K562 (cell line): ENCODE measurements around the gene DUS1L. TPM values are rescaled to one million over a fixed set of nuclear protein-coding genes. Genes with fewer than 3 reads are reported as not detected.

Experiments used
- HMG20B ChIP-seq: fragments of 250-450 bp; sonication (Bioruptor Pico); IDR thresholded peaks from 2 replicates; pipeline ENCODE4 v1.5.0; 2021; ENCODE audit warnings: mild to moderate bottlenecking
- ILF3 ChIP-seq: fragments of 450-650 bp; IDR thresholded peaks from 2 replicates; pipeline ENCODE4 v1.6.1; 2018; ENCODE audit warnings: antibody characterized with exemption, mild to moderate bottlenecking, moderate library complexity, borderline replicate concordance
- KAT8 ChIP-seq: fragments of 450-650 bp; IDR thresholded peaks from 2 replicates; pipeline ENCODE4 v1.6.1; 2016; ENCODE audit warnings: low read depth, mild to moderate bottlenecking
- KHSRP ChIP-seq: fragments of 450-650 bp; IDR thresholded peaks from 2 replicates; pipeline ENCODE4 v1.6.1; 2017
- NONO ChIP-seq, 2 experiments: fragments of 200-400 bp in 1 of 2; fragments of 450-650 bp in 1 of 2; formaldehyde crosslinking in 1 of 2; IDR thresholded peaks; 2 replicates each; pipeline ENCODE4 v1.6.1; 2017; ENCODE audit warnings: low read depth in 2 of 2, mild to moderate bottlenecking in 2 of 2, moderate library complexity in 2 of 2, low read length in 1 of 2
- SMARCB1 ChIP-seq: IDR thresholded peaks from 2 replicates; pipeline ENCODE4 v1.6.1; 2011; ENCODE audit warnings: improper control_type of control experiment, low read depth; ENCODE audit not compliant: insufficient read length
- ZBTB26 ChIP-seq: fragments of 450-650 bp; formaldehyde crosslinking; IDR thresholded peaks from 2 replicates; pipeline ENCODE4 v1.4.0; 2022; ENCODE audit warnings: missing genetic modification characterization
- ZNF174 ChIP-seq: fragments of 250-450 bp; sonication (Bioruptor Pico); IDR thresholded peaks from 2 replicates; pipeline ENCODE4 v1.4.0; 2020; ENCODE audit warnings: mild to moderate bottlenecking
- ZNF311 ChIP-seq: fragments of 250-450 bp; sonication (Bioruptor Pico); IDR thresholded peaks from 2 replicates; pipeline ENCODE4 v1.4.0; 2020; ENCODE audit warnings: mild to moderate bottlenecking, moderate library complexity
- polyA plus RNA-seq, 8 experiments: library from polyadenylated mRNA; depleted of rRNA in 4 of 8; stranded (reverse) in 5 of 8; unstranded in 3 of 8; fragments of >200 nt; fragmentation: Nextera tagmentation in 2 of 8; fragmentation: Illumina TruSeq in 1 of 8; extraction: Ambion mirVana in 2 of 8; extraction: Trizol in 1 of 8; gene quantifications; 2 replicates each; pipeline versions ENCODE4 v1.2.1 to v1.2.3, GENCODE V29; 2011 to 2014; ENCODE audit warnings: inconsistent platforms in 1 of 8, missing spikeins in 1 of 8
- total RNA-seq, 7 experiments: library from RNA; depleted of rRNA in 6 of 7; stranded (reverse); fragments of >200 nt in 6 of 7; fragmentation: Illumina TruSeq in 2 of 7; extraction: Trizol in 2 of 7; gene quantifications; 2 replicates each; pipeline versions ENCODE4 v1.2.1 to v1.2.3, GENCODE V29; 2011 to 2021; ENCODE audit warnings: low replicate concordance in 1 of 7
- TF ChIP-seq, protein P1 (sequence below): fragments of 450-650 bp; IDR thresholded peaks from 2 replicates; pipeline ENCODE4 v1.7.1; 2018; ENCODE audit warnings: mild to moderate bottlenecking, low read depth; ENCODE audit not compliant: partially characterized antibody
- TF ChIP-seq, protein P2 (sequence below): fragments of 250-450 bp; sonication (Bioruptor Pico); IDR thresholded peaks from 2 replicates; pipeline ENCODE4 v1.8.0; 2022; ENCODE audit warnings: moderate library complexity, mild to moderate bottlenecking, inconsistent platforms
- TF ChIP-seq, protein P3 (sequence below): fragments of 250-450 bp; sonication (Bioruptor Pico); IDR thresholded peaks from 2 replicates; pipeline ENCODE4 v1.5.0; 2020; ENCODE audit warnings: mild to moderate bottlenecking
- TF ChIP-seq, protein P4 (sequence below): sonication (generic); formaldehyde crosslinking; IDR thresholded peaks from 2 replicates; pipeline ENCODE4 v1.8.0; 2023; ENCODE audit warnings: mild to moderate bottlenecking, missing genetic modification reagents
- TF ChIP-seq, protein P5 (sequence below): sonication (generic); IDR thresholded peaks from 2 replicates; pipeline ENCODE4 v1.6.1; 2016
- TF ChIP-seq, protein P6 (sequence below): fragments of 250-450 bp; sonication (Bioruptor Pico); IDR thresholded peaks from 2 replicates; pipeline ENCODE4 v1.5.0; 2022; ENCODE audit warnings: mild to moderate bottlenecking

Gene DUS1L
- total and polyA plus RNA-seq, 9 of the 15 experiments (the other 6 are each of a cell fraction or from before 2014, with no cell fraction given) = 7.8 to 210 (median 83.9) TPM

GRCh38 chr17:82012640-82013295 lies 52.8 kb downstream of the DUS1L start (continued):
- TF ChIP-seq, protein P1, sequence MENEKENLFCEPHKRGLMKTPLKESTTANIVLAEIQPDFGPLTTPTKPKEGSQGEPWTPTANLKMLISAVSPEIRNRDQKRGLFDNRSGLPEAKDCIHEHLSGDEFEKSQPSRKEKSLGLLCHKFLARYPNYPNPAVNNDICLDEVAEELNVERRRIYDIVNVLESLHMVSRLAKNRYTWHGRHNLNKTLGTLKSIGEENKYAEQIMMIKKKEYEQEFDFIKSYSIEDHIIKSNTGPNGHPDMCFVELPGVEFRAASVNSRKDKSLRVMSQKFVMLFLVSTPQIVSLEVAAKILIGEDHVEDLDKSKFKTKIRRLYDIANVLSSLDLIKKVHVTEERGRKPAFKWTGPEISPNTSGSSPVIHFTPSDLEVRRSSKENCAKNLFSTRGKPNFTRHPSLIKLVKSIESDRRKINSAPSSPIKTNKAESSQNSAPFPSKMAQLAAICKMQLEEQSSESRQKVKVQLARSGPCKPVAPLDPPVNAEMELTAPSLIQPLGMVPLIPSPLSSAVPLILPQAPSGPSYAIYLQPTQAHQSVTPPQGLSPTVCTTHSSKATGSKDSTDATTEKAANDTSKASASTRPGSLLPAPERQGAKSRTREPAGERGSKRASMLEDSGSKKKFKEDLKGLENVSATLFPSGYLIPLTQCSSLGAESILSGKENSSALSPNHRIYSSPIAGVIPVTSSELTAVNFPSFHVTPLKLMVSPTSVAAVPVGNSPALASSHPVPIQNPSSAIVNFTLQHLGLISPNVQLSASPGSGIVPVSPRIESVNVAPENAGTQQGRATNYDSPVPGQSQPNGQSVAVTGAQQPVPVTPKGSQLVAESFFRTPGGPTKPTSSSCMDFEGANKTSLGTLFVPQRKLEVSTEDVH = no peak
- no peak for TF ChIP-seq ILF3
- no peak for TF ChIP-seq HMG20B (CRISPR knock-in tag)
- TF ChIP-seq, protein P2, sequence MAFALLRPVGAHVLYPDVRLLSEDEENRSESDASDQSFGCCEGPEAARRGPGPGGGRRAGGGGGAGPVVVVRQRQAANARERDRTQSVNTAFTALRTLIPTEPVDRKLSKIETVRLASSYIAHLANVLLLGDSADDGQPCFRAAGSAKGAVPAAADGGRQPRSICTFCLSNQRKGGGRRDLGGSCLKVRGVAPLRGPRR (CRISPR knock-in tag) = no peak
- no peak for TF ChIP-seq SMARCB1
- TF ChIP-seq, protein P3, sequence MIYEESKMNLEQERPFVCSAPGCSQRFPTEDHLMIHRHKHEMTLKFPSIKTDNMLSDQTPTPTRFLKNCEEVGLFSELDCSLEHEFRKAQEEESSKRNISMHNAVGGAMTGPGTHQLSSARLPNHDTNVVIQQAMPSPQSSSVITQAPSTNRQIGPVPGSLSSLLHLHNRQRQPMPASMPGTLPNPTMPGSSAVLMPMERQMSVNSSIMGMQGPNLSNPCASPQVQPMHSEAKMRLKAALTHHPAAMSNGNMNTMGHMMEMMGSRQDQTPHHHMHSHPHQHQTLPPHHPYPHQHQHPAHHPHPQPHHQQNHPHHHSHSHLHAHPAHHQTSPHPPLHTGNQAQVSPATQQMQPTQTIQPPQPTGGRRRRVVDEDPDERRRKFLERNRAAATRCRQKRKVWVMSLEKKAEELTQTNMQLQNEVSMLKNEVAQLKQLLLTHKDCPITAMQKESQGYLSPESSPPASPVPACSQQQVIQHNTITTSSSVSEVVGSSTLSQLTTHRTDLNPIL (CRISPR knock-in tag) = no peak
- TF ChIP-seq ZNF174 (CRISPR knock-in tag) = no peak
- TF ChIP-seq KHSRP = no peak
- TF ChIP-seq KAT8 = no peak
- TF ChIP-seq, protein P4, sequence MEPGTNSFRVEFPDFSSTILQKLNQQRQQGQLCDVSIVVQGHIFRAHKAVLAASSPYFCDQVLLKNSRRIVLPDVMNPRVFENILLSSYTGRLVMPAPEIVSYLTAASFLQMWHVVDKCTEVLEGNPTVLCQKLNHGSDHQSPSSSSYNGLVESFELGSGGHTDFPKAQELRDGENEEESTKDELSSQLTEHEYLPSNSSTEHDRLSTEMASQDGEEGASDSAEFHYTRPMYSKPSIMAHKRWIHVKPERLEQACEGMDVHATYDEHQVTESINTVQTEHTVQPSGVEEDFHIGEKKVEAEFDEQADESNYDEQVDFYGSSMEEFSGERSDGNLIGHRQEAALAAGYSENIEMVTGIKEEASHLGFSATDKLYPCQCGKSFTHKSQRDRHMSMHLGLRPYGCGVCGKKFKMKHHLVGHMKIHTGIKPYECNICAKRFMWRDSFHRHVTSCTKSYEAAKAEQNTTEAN = no peak
- no peak for TF ChIP-seq NONO (IDR thresholded peaks at IDR 0.05; ENCODE audit: low read depth in 2 of 2, low read length in 1 of 2)
- TF ChIP-seq, protein P5, sequence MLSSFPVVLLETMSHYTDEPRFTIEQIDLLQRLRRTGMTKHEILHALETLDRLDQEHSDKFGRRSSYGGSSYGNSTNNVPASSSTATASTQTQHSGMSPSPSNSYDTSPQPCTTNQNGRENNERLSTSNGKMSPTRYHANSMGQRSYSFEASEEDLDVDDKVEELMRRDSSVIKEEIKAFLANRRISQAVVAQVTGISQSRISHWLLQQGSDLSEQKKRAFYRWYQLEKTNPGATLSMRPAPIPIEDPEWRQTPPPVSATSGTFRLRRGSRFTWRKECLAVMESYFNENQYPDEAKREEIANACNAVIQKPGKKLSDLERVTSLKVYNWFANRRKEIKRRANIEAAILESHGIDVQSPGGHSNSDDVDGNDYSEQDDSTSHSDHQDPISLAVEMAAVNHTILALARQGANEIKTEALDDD = no peak
- no peak for TF ChIP-seq ZBTB26 (CRISPR knock-in tag)
- TF ChIP-seq, protein P6, sequence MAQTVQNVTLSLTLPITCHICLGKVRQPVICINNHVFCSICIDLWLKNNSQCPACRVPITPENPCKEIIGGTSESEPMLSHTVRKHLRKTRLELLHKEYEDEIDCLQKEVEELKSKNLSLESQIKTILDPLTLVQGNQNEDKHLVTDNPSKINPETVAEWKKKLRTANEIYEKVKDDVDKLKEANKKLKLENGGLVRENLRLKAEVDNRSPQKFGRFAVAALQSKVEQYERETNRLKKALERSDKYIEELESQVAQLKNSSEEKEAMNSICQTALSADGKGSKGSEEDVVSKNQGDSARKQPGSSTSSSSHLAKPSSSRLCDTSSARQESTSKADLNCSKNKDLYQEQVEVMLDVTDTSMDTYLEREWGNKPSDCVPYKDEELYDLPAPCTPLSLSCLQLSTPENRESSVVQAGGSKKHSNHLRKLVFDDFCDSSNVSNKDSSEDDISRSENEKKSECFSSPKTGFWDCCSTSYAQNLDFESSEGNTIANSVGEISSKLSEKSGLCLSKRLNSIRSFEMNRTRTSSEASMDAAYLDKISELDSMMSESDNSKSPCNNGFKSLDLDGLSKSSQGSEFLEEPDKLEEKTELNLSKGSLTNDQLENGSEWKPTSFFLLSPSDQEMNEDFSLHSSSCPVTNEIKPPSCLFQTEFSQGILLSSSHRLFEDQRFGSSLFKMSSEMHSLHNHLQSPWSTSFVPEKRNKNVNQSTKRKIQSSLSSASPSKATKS = no peak
- TF ChIP-seq ZNF311 (CRISPR knock-in tag) = no peak
